HS-5 (cell line): Measurements from ENCODE around the gene VAT1L.
"Not testable (repeated sequence)": the region's sequence is repeated elsewhere in the genome, so short reads cannot be mapped to it uniquely, and the experiment has no call there.

Experiments
- DNase-seq: peaks from one replicate; pipeline ENCODE4 v3.0.0-alpha.2; 2012; ENCODE audit warnings: low read depth

The VAT1L gene

GRCh38 chr16:77956231-77956630 lies 167.9 kb downstream of the VAT1L start:
- DNase-seq = no peak

GRCh38 chr16:77960766-77961165 lies 172.4 kb downstream of the VAT1L start:
- no peak for DNase-seq

GRCh38 chr16:77961814-77962213 lies 173.4 kb downstream of the VAT1L start:
- no peak for DNase-seq

GRCh38 chr16:77962689-77963088 lies 174.3 kb downstream of the VAT1L start:
- no peak for DNase-seq

GRCh38 chr16:77963185-77964044 lies 175.1 kb downstream of the VAT1L start:
- no peak for DNase-seq

GRCh38 chr16:77965346-77965745 lies 177.0 kb downstream of the VAT1L start:
- DNase-seq = no peak

- DNase-seq = no peak
Observed at GRCh38 chr16:77967054-77967904, 178.9 kb downstream of the VAT1L start.

GRCh38 chr16:77969861-77970260 lies 181.5 kb downstream of the VAT1L start:
- DNase-seq = no peak

- DNase-seq = no peak
Observed at GRCh38 chr16:77970371-77970770, 182.0 kb downstream of the VAT1L start.

GRCh38 chr16:77971306-77972061 lies 183.1 kb downstream of the VAT1L start:
- peak; percentile 24 for DNase-seq

GRCh38 chr16:77972062-77972392 lies 183.7 kb downstream of the VAT1L start:
- DNase-seq = no peak

- DNase-seq = no peak
Observed at GRCh38 chr16:77974883-77975282, 186.5 kb downstream of the VAT1L start.

GRCh38 chr16:77975942-77976341 lies 187.6 kb downstream of the VAT1L start:
- no peak for DNase-seq

GRCh38 chr16:77977339-77977738 lies 189.0 kb downstream of the VAT1L start:
- no peak for DNase-seq

GRCh38 chr16:77985111-77985510 lies 196.7 kb downstream of the VAT1L start:
- no peak for DNase-seq

- DNase-seq = no peak
Observed at GRCh38 chr16:77986011-77986740, 197.8 kb downstream of the VAT1L start.

GRCh38 chr16:77987810-77988209 lies 199.4 kb downstream of the VAT1L start:
- DNase-seq = no peak

GRCh38 chr16:77989846-77990245 lies 201.5 kb downstream of the VAT1L start:
- no peak for DNase-seq

- DNase-seq = no peak
Observed at GRCh38 chr16:77991701-77992100, 203.3 kb downstream of the VAT1L start.

GRCh38 chr16:77992381-77992780 lies 204.0 kb downstream of the VAT1L start:
- DNase-seq = not testable (repeated sequence)

- no peak for DNase-seq
Observed at GRCh38 chr16:77993111-77993985, 205.0 kb downstream of the VAT1L start.
